ENCODE data around the gene FOXK2.
A peak's percentile ranks its signal among the peaks of the same experiment; 100 is the strongest.

Gene FOXK2

GRCh38 chr17:82592767-82593589, 73.4 kb downstream of the FOXK2 start:
- DNase-seq: peak; percentile 60

GRCh38 chr17:82593590-82594087, 74.1 kb downstream of the FOXK2 start:
- no peak for DNase-seq

GRCh38 chr17:82594571-82594970, 75.0 kb downstream of the FOXK2 start:
- DNase-seq: no peak

GRCh38 chr17:82595893-82596292, 76.4 kb downstream of the FOXK2 start:
- DNase-seq: no peak

- DNase-seq: no peak
Measured at GRCh38 chr17:82596296-82596695, 76.8 kb downstream of the FOXK2 start.

- no peak for DNase-seq
Measured at GRCh38 chr17:82596837-82597672, 77.5 kb downstream of the FOXK2 start.

- no peak for DNase-seq
Measured at GRCh38 chr17:82598256-82599119, 79.0 kb downstream of the FOXK2 start.

- DNase-seq: no peak
Measured at GRCh38 chr17:82599674-82600661, 80.4 kb downstream of the FOXK2 start.

- DNase-seq: no peak
Measured at GRCh38 chr17:82600731-82601446, 81.4 kb downstream of the FOXK2 start.

GRCh38 chr17:82601447-82602000, 82.0 kb downstream of the FOXK2 start:
- no peak for DNase-seq

GRCh38 chr17:82602487-82602886, 83.0 kb downstream of the FOXK2 start:
- no peak for DNase-seq

GRCh38 chr17:82602986-82603710, 83.6 kb downstream of the FOXK2 start:
- DNase-seq: no peak

GRCh38 chr17:82603981-82604448, 84.5 kb downstream of the FOXK2 start:
- peak; percentile 25 for DNase-seq

- no peak for DNase-seq
Measured at GRCh38 chr17:82604532-82604931, 85.0 kb downstream of the FOXK2 start.

GRCh38 chr17:82605939-82606600, 86.5 kb downstream of the FOXK2 start:
- DNase-seq: no peak

- DNase-seq: no peak
Measured at GRCh38 chr17:82608816-82609215, 89.3 kb downstream of the FOXK2 start.

GRCh38 chr17:82609655-82610054, 90.1 kb downstream of the FOXK2 start:
- DNase-seq: no peak

GRCh38 chr17:82611140-82612058, 91.9 kb downstream of the FOXK2 start:
- DNase-seq: no peak
